Neural cell (in vitro differentiated cells): ENCODE data around the gene TMEM273.

ENCODE experiments used
- EP300 ChIP-seq: fragments of 450-650 bp; conservative IDR thresholded peaks from 2 replicates; pipeline ENCODE4 v1.6.1; 2014; ENCODE audit warnings: antibody characterized with exemption, mild to moderate bottlenecking, moderate library complexity; ENCODE audit not compliant: poor library complexity, severe bottlenecking
- EZH2 ChIP-seq: fragments of 200-600, 300-800 bp; shearing (Covaris generic), sonication (generic); IDR thresholded peaks from 2 replicates; pipeline ENCODE4 v1.6.1; 2014; ENCODE audit warnings: antibody characterized with exemption, low read length, borderline replicate concordance, mild to moderate bottlenecking; ENCODE audit not compliant: insufficient read depth, poor library complexity, severe bottlenecking
- MXI1 ChIP-seq: fragments of 450-650 bp; conservative IDR thresholded peaks from 2 replicates; pipeline ENCODE4 v1.6.1; 2014; ENCODE audit warnings: antibody characterized with exemption, mild to moderate bottlenecking; ENCODE audit not compliant: poor library complexity, severe bottlenecking
- RAD21 ChIP-seq: fragments of 450-650 bp; conservative IDR thresholded peaks from 2 replicates; pipeline ENCODE4 v1.6.1; 2014; ENCODE audit warnings: antibody characterized with exemption, mild to moderate bottlenecking, moderate library complexity
- SMC3 ChIP-seq: fragments of 450-650 bp; conservative IDR thresholded peaks from 2 replicates; pipeline ENCODE4 v1.6.1; 2014; ENCODE audit warnings: antibody characterized with exemption, mild to moderate bottlenecking, moderate library complexity; ENCODE audit not compliant: poor library complexity
- TAF1 ChIP-seq: IDR thresholded peaks from 2 replicates; pipeline ENCODE4 v1.6.1; 2012; ENCODE audit warnings: low read depth
- TF ChIP-seq, protein P1 (sequence below): fragments of 450-650 bp; IDR thresholded peaks from 2 replicates; pipeline ENCODE4 v1.5.1; 2014; ENCODE audit warnings: antibody characterized with exemption, mild to moderate bottlenecking, moderate library complexity; ENCODE audit not compliant: poor library complexity, severe bottlenecking
- TF ChIP-seq, protein P2 (sequence below): IDR thresholded peaks from 2 replicates; pipeline ENCODE4 v1.6.1; 2012; ENCODE audit warnings: borderline replicate concordance

DNA sequence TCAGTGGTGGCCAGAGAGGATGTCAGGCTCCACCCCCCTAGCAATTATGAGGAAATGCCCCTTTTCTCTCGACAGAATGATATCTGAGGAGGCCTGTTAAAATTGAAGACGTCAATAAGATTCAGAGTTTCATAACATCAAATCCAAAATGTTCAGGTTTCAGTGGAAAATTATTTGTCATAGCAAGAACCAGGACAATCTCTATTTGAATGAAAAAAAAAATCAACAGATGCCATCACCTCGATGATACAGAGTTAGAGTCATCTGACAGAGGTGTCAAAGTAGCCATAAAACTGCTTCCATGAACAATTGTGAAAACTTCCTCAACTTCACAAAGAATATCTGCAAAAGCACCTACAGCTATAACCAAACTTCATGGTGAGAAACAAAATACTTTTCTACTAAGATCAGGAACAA lies 7.7 kb downstream of the TMEM273 start:
- TF ChIP-seq, protein P1, sequence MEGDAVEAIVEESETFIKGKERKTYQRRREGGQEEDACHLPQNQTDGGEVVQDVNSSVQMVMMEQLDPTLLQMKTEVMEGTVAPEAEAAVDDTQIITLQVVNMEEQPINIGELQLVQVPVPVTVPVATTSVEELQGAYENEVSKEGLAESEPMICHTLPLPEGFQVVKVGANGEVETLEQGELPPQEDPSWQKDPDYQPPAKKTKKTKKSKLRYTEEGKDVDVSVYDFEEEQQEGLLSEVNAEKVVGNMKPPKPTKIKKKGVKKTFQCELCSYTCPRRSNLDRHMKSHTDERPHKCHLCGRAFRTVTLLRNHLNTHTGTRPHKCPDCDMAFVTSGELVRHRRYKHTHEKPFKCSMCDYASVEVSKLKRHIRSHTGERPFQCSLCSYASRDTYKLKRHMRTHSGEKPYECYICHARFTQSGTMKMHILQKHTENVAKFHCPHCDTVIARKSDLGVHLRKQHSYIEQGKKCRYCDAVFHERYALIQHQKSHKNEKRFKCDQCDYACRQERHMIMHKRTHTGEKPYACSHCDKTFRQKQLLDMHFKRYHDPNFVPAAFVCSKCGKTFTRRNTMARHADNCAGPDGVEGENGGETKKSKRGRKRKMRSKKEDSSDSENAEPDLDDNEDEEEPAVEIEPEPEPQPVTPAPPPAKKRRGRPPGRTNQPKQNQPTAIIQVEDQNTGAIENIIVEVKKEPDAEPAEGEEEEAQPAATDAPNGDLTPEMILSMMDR = no peak
- TF ChIP-seq, protein P2, sequence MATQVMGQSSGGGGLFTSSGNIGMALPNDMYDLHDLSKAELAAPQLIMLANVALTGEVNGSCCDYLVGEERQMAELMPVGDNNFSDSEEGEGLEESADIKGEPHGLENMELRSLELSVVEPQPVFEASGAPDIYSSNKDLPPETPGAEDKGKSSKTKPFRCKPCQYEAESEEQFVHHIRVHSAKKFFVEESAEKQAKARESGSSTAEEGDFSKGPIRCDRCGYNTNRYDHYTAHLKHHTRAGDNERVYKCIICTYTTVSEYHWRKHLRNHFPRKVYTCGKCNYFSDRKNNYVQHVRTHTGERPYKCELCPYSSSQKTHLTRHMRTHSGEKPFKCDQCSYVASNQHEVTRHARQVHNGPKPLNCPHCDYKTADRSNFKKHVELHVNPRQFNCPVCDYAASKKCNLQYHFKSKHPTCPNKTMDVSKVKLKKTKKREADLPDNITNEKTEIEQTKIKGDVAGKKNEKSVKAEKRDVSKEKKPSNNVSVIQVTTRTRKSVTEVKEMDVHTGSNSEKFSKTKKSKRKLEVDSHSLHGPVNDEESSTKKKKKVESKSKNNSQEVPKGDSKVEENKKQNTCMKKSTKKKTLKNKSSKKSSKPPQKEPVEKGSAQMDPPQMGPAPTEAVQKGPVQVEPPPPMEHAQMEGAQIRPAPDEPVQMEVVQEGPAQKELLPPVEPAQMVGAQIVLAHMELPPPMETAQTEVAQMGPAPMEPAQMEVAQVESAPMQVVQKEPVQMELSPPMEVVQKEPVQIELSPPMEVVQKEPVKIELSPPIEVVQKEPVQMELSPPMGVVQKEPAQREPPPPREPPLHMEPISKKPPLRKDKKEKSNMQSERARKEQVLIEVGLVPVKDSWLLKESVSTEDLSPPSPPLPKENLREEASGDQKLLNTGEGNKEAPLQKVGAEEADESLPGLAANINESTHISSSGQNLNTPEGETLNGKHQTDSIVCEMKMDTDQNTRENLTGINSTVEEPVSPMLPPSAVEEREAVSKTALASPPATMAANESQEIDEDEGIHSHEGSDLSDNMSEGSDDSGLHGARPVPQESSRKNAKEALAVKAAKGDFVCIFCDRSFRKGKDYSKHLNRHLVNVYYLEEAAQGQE = no peak
- TF ChIP-seq EZH2 (no peak), MXI1 (no peak), SMC3 (no peak), EP300 (no peak), TAF1 (no peak), RAD21 (no peak)
